H1 (cell line): ENCODE measurements around the gene BTRC. TPM values are rescaled to one million over a fixed set of nuclear protein-coding genes. Genes with fewer than 3 reads are reported as not detected.

Experiments
- CTCF ChIA-PET: fragments of 300-600 bp; sonication (Branson Sonifier 250); formaldehyde crosslinking; loops from one replicate; lab custom pipeline; 2021; ENCODE audit not compliant: partially characterized antibody; lab: Charles Lee
- POLR2A ChIA-PET: fragments of 300-600 bp; sonication (Branson Sonifier 250); formaldehyde crosslinking; loops from one replicate; lab custom pipeline; 2021; ENCODE audit warnings: inconsistent platforms; ENCODE audit not compliant: partially characterized antibody; lab: Charles Lee
- DNase-seq, 2 experiments: peaks; one replicate each; pipeline versions ENCODE4 v3.0.0 to v3.0.0-alpha.2; 2010 to 2022; ENCODE audit warnings: low spot score in 2 of 2, low read depth in 1 of 2, mixed read lengths in 1 of 2
- FAIRE-seq: peaks from 2 replicates; lab custom pipeline; 2011; peaks lifted over from hg19 to GRCh38; lab: Jason Lieb, UNC
- H2AFZ ChIP-seq: 2 replicates; pipeline ENCODE4 v1.8.1; 2012; ENCODE audit warnings: low read length, inconsistent platforms
- H2AK5ac ChIP-seq: 2 replicates; pipeline ENCODE4 v1.6.1; 2013; ENCODE audit warnings: low read depth, low read length
- H2BK120ac ChIP-seq: replicated peaks from 2 replicates; pipeline ENCODE3; 2013; ENCODE audit warnings: low read depth, low read length, inconsistent platforms
- H2BK12ac ChIP-seq: 2 replicates; pipeline ENCODE4 v1.6.1; 2013; ENCODE audit warnings: low read depth, low read length
- H2BK15ac ChIP-seq: 2 replicates; pipeline ENCODE4 v1.6.1; 2013; ENCODE audit warnings: low read length
- H2BK20ac ChIP-seq: 2 replicates; pipeline ENCODE4 v1.6.1; 2013; ENCODE audit warnings: low read length
- H2BK5ac ChIP-seq: 2 replicates; pipeline ENCODE4 v1.6.1; 2013; ENCODE audit warnings: low read depth, low read length
- H3K14ac ChIP-seq: 2 replicates; pipeline ENCODE4 v1.6.1; 2013; ENCODE audit warnings: inconsistent platforms; ENCODE audit not compliant: insufficient read length
- H3K18ac ChIP-seq: 2 replicates; pipeline ENCODE4 v1.6.1; 2013; ENCODE audit warnings: low read length; ENCODE audit errors: extremely low read depth
- H3K23ac ChIP-seq: 2 replicates; pipeline ENCODE4 v1.6.1; 2013; ENCODE audit warnings: inconsistent platforms; ENCODE audit not compliant: insufficient read length
- H3K23me2 ChIP-seq: 2 replicates; pipeline ENCODE4 v1.6.1; 2013; ENCODE audit warnings: low read depth, low read length
- H3K27ac ChIP-seq: 2 replicates; pipeline ENCODE4 v1.6.1; 2011; ENCODE audit warnings: low read depth, low read length, inconsistent platforms
- H3K27me3 ChIP-seq, 4 experiments: replicated peaks in 1 of 4; 1 replicate in 1 of 4; 2 replicates in 3 of 4; pipeline versions ENCODE4 v1.6.1 to v1.8.1; 2011 to 2013; ENCODE audit warnings: low read length in 3 of 4, mild to moderate bottlenecking in 3 of 4, inconsistent platforms in 2 of 4, mixed read lengths in 2 of 4, moderate library complexity in 1 of 4; ENCODE audit not compliant: control insufficient read depth in 3 of 4, insufficient read depth in 3 of 4; ENCODE audit errors: extremely low read depth in 1 of 4
- H3K36me3 ChIP-seq, 4 experiments: 2 replicates each; pipeline versions ENCODE4 v1.6.1 to v1.8.1; 2011 to 2013; ENCODE audit warnings: mild to moderate bottlenecking in 4 of 4, low read length in 3 of 4, moderate library complexity in 2 of 4, control low read depth in 1 of 4, inconsistent platforms in 1 of 4; ENCODE audit not compliant: insufficient read depth in 4 of 4, control insufficient read depth in 2 of 4
- H3K4ac ChIP-seq: replicated peaks from 2 replicates; pipeline ENCODE3; 2013; ENCODE audit warnings: low read length, low read depth, mixed read lengths, inconsistent platforms; ENCODE audit not compliant: insufficient read length
- H3K4me1 ChIP-seq, 4 experiments: replicated peaks in 1 of 4; 1 replicate in 1 of 4; 2 replicates in 3 of 4; pipeline versions ENCODE4 v1.6.1 to v1.8.1; 2011 to 2013; ENCODE audit warnings: low read length in 3 of 4, inconsistent platforms in 2 of 4, mixed read lengths in 1 of 4; ENCODE audit not compliant: insufficient read depth in 4 of 4, control insufficient read depth in 3 of 4
- H3K4me2 ChIP-seq, 2 experiments: 2 replicates each; pipeline versions ENCODE4 v1.6.1 to v1.8.1; 2011 to 2013; ENCODE audit warnings: low read depth in 2 of 2, low read length in 2 of 2, control low read depth in 1 of 2, inconsistent platforms in 1 of 2, mild to moderate bottlenecking in 1 of 2; ENCODE audit not compliant: insufficient read depth in 1 of 2
- H3K4me3 ChIP-seq, 4 experiments: fragments of 200-600, 300-600 bp in 1 of 4; sonication (generic), shearing (Covaris generic), sonication (Bioruptor Twin) in 1 of 4; 2 replicates each; pipeline versions ENCODE4 v1.5.1 to v1.8.1; 2011 to 2016; ENCODE audit warnings: low read length in 4 of 4, low read depth in 3 of 4, control low read depth in 2 of 4, inconsistent platforms in 2 of 4, mild to moderate bottlenecking in 2 of 4, mixed read lengths in 1 of 4, moderate library complexity in 1 of 4; ENCODE audit not compliant: insufficient read depth in 2 of 4; ENCODE audit errors: extremely low read depth in 1 of 4
- H3K56ac ChIP-seq: replicated peaks from 2 replicates; pipeline ENCODE3; 2013; ENCODE audit warnings: low read depth, mild to moderate bottlenecking, mixed read lengths, low read length, inconsistent platforms; ENCODE audit not compliant: insufficient read length
- H3K79me1 ChIP-seq: 2 replicates; pipeline ENCODE4 v1.6.1; 2013; ENCODE audit warnings: low read depth, low read length, control low read depth
- H3K79me2 ChIP-seq, 2 experiments: 2 replicates each; pipeline versions ENCODE4 v1.6.1 to v1.8.1; 2012 to 2013; ENCODE audit warnings: low read length in 2 of 2, mild to moderate bottlenecking in 2 of 2, inconsistent platforms in 1 of 2; ENCODE audit not compliant: insufficient read depth in 2 of 2, control insufficient read depth in 1 of 2
- H3K9ac ChIP-seq, 4 experiments: replicated peaks in 1 of 4; 1 replicate in 1 of 4; 2 replicates in 3 of 4; pipeline versions ENCODE4 v1.6.1 to v1.8.1; 2011 to 2013; ENCODE audit warnings: low read depth in 3 of 4, low read length in 3 of 4, control low read depth in 2 of 4, mild to moderate bottlenecking in 2 of 4, moderate library complexity in 2 of 4, inconsistent platforms in 1 of 4; ENCODE audit errors: extremely low read depth in 1 of 4
- H3K9me3 ChIP-seq, 2 experiments: 2 replicates each; pipeline versions ENCODE4 v1.6.1 to v1.8.1; 2012 to 2013; ENCODE audit warnings: mild to moderate bottlenecking in 2 of 2, moderate library complexity in 2 of 2, control low read depth in 1 of 2, inconsistent platforms in 1 of 2, low read depth in 1 of 2, low read length in 1 of 2, mixed read lengths in 1 of 2; ENCODE audit not compliant: insufficient read depth in 2 of 2
- H4K20me1 ChIP-seq, 2 experiments: replicated peaks in 1 of 2; 2 replicates each; pipeline versions ENCODE3 to v1.8.1; 2011 to 2013; ENCODE audit warnings: inconsistent platforms in 2 of 2, low read length in 2 of 2, mild to moderate bottlenecking in 1 of 2; ENCODE audit not compliant: insufficient read depth in 2 of 2, control insufficient read depth in 1 of 2
- H4K5ac ChIP-seq: 2 replicates; pipeline ENCODE4 v1.6.1; 2013; ENCODE audit warnings: low read length, low read depth, mixed read lengths, inconsistent platforms; ENCODE audit not compliant: insufficient read length
- H4K8ac ChIP-seq: 2 replicates; pipeline ENCODE4 v1.8.0; 2013; ENCODE audit warnings: mild to moderate bottlenecking, moderate library complexity, low read length, inconsistent platforms; ENCODE audit not compliant: insufficient read depth; ENCODE audit errors: extremely low read depth
- H4K91ac ChIP-seq: replicated peaks from 2 replicates; pipeline ENCODE3; 2013; ENCODE audit warnings: low read length, mixed read lengths, inconsistent platforms; ENCODE audit not compliant: insufficient read length
- NRF1 ChIP-seq: IDR thresholded peaks from 2 replicates; pipeline ENCODE4 v1.6.1; 2011; ENCODE audit warnings: mild to moderate bottlenecking, low read depth, low read length, improper control_type of control experiment
- TEAD4 ChIP-seq: IDR thresholded peaks from 2 replicates; pipeline ENCODE4 v1.6.1; 2012; ENCODE audit warnings: low read depth, low read length, inconsistent platforms, mixed read lengths
- WGBS, 2 experiments: shearing (Covaris generic) in 1 of 2; methylation state at CpG; one replicate each; pipeline versions ENCODE4 v1.1.6 to v1.1.7; 2013 to 2015; ENCODE audit warnings: low lambda C conversion rate in 2 of 2, mixed read lengths in 2 of 2, inconsistent platforms in 1 of 2, low coverage in 1 of 2, missing lambda C conversion rate in 1 of 2; ENCODE audit not compliant: insufficient replicate concordance in 2 of 2, insufficient coverage in 1 of 2, insufficient read length in 1 of 2; ENCODE audit errors: extremely low coverage in 1 of 2, missing lambda C conversion rate in 1 of 2; 5-methylcytosine and 5-hydroxymethylcytosine counted together
- polyA plus RNA-seq, 7 experiments: library from polyadenylated mRNA; depleted of rRNA in 3 of 7; stranded (reverse) in 5 of 7; unstranded in 2 of 7; fragments of >200 nt in 5 of 7; fragments of 200-250 nt in 2 of 7; gene quantifications; 1 replicate in 5 of 7; 2 replicates in 1 of 7; 4 replicates in 1 of 7; pipeline versions ENCODE4 v1.2.1 to v1.2.3, GENCODE V29; 2011 to 2013; ENCODE audit warnings: missing spikeins in 2 of 7, mixed read lengths in 2 of 7
- total RNA-seq: library from RNA; stranded (reverse); fragmentation: NEBNext Ultra II Directional; extraction: Animal tissue kit (Norgen Biotek cat#: 25700); gene quantifications from 2 replicates; pipeline ENCODE4 v1.2.1, GENCODE V29; 2021

Gene BTRC
- total and polyA plus RNA-seq, 2 of the 8 experiments (the other 6 are each of a cell fraction or from before 2014, with no cell fraction given), result 9.9 to 24.7 TPM

GRCh38 chr10:101597091-101597900 is 243.3 kb downstream of the BTRC start:
- no peak overlapping the region for H3K4ac ChIP-seq
- H3K27ac ChIP-seq, result no peak overlapping the region
- FAIRE-seq, result no peak
- TF ChIP-seq TEAD4 (0 out of 2 replicates have a peak, but pooled peaks have one; percentile 18), NRF1 (no peak)
- TF ChIP-seq, all 59 proteins: peak for 1
- H3K56ac ChIP-seq, result no peak overlapping the region
- no peak overlapping the region for H4K5ac ChIP-seq
- no peak overlapping the region for H3K23ac ChIP-seq
- H3K23me2 ChIP-seq, result no peaks in the 10 kb centered on the region
- POLR2A ChIA-PET, result interaction anchor here (0.7 to 2.1 kb wide), 4 partner anchors 10 to 221 kb away, joined by 3 to 6 read pairs (median 4); partner anchors contain the start of genes DPCD, FBXW4, OGA and POLL
- no peak overlapping the region for H2BK12ac ChIP-seq
- H2BK15ac ChIP-seq, result no peak overlapping the region
- H3K18ac ChIP-seq, result no peak overlapping the region
- H3K27me3 ChIP-seq, result no peaks in the 10 kb centered on the region
- H3K79me2 ChIP-seq, result no peaks in the 10 kb centered on the region
- H3K4me2 ChIP-seq, result no peak overlapping the region
- no peaks in the 10 kb centered on the region; a peak in 1 of 8 replicates for H3K36me3 ChIP-seq
- H4K91ac ChIP-seq, result no peak overlapping the region
- H4K20me1 ChIP-seq, result no peaks in the 10 kb centered on the region
- H3K79me1 ChIP-seq, result no peaks in the 10 kb centered on the region
- no peak overlapping the region for H3K14ac ChIP-seq
- no peaks in the 10 kb centered on the region for H3K9me3 ChIP-seq
- H3K4me1 ChIP-seq, result peaks cover 0 to 1% (median 0%) of the 10 kb centered on the region in 4 experiments; a peak in 2 of 7 replicates
- CTCF ChIA-PET, result interaction anchor here (0.9 to 17.3 kb wide), 6 partner anchors 16 to 383 kb away, joined by 3 to 246 read pairs (median 4); partner anchors contain the start of gene NPM3
- DNase-seq, result no peak
- H2BK20ac ChIP-seq, result no peak overlapping the region
- H2BK5ac ChIP-seq, result no peak overlapping the region
- 82% methylated on average over 14 of the region's 14 CpGs; no CpG with 5 or more reads in 1 of the 2 experiments for WGBS, 2 experiments
- H2AK5ac ChIP-seq, result no peak overlapping the region
- no peak overlapping the region for H3K9ac ChIP-seq
- H3K4me3 ChIP-seq, result no peak overlapping the region
- H2BK120ac ChIP-seq, result no peak overlapping the region
- H2AFZ ChIP-seq, result no peak overlapping the region
- no peak overlapping the region for H4K8ac ChIP-seq
